A172 (cell line): Measurements from ENCODE around the gene DNER. TPM values are rescaled to one million over a fixed set of nuclear protein-coding genes. Genes with fewer than 3 reads are reported as not detected.
"Not testable (repeated sequence)": the region's sequence is repeated elsewhere in the genome, so short reads cannot be mapped to it uniquely, and the experiment has no call there.

Source experiments
- DNase-seq: peaks from one replicate; pipeline ENCODE4 v3.0.0-alpha.2; 2015; ENCODE audit warnings: low spot score
- total RNA-seq: library from RNA; depleted of rRNA; stranded (reverse); fragments of >200 nt; shearing (Covaris generic); gene quantifications from 2 replicates; pipeline ENCODE4 v1.2.3, GENCODE V29; 2014; rRNA removed

DNER gene, protein sequence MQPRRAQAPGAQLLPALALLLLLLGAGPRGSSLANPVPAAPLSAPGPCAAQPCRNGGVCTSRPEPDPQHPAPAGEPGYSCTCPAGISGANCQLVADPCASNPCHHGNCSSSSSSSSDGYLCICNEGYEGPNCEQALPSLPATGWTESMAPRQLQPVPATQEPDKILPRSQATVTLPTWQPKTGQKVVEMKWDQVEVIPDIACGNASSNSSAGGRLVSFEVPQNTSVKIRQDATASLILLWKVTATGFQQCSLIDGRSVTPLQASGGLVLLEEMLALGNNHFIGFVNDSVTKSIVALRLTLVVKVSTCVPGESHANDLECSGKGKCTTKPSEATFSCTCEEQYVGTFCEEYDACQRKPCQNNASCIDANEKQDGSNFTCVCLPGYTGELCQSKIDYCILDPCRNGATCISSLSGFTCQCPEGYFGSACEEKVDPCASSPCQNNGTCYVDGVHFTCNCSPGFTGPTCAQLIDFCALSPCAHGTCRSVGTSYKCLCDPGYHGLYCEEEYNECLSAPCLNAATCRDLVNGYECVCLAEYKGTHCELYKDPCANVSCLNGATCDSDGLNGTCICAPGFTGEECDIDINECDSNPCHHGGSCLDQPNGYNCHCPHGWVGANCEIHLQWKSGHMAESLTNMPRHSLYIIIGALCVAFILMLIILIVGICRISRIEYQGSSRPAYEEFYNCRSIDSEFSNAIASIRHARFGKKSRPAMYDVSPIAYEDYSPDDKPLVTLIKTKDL
- total RNA-seq: 59.8 and 68.3 TPM in 2 replicates

DNA sequence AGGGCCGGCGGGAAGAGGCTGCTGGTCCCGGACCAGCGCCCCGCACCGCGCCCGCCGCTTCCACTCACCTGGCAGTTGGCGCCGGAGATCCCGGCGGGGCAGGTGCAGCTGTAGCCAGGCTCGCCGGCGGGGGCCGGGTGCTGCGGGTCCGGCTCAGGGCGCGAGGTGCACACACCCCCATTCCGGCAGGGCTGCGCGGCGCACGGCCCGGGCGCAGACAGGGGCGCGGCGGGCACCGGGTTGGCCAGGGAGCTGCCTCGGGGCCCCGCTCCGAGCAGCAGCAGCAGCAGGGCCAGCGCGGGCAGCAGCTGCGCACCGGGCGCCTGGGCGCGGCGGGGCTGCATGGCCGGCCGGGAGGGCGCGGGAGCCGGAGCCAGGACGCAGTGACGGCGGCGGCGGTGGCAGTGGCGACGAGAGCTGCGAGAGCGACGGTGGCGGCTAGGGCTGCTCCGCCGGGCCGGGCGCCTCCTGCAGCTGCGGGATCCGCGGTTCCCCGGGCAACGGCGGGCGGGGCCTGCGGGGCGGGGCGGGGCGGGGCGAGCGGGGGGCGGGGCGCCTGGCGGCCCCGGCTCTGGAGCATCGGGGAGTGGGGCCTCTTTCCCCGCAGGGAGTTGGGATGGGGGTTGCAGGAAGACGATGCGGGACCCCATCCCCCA lies at the start of gene DNER:
Gene DNER (minus strand): TSS at position 476 of the 656 bp plus-strand sequence. CDS start 132 bp downstream, at position 344.
- no peak for DNase-seq

DNA sequence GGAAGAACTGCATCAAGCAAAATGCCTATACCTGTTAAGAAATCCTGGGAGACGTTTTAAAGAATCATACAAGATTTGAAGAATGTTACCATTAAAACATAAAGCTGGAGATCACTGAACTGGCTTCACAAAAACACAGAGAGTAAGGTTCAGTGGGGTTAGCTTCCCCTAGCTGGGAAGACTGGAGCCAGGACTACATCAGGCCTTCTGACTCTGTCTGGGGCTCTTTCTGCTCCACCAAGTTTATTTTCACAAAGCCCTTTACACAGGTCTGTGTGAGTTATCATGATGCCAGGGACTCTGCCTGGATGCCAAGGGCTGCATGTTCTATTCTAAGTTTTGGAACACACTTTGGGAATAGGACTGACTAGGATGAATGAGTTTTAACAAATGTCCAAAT lies 47.3 kb upstream of the DNER start:
- DNase-seq: no peak

DNA sequence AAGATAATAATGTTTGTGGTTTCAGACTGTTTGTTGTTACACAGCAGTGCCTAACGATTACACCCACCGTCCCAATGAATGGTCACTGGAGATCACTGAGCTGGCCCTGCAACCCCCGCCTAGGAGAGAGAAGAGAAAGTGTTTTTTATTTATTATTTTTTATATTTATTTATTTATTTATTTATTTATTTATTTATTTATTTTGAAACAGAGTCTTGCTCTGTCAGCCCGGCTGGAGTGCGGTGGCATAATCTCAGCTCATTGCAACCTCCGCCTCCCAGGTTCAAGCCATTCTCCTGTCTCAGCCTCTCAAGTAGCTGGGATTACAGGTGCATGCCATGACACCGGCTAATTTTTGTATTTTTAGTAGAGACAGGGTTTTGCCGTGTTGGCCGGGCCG lies 43.1 kb upstream of the DNER start:
- DNase-seq: not testable (repeated sequence)

DNA sequence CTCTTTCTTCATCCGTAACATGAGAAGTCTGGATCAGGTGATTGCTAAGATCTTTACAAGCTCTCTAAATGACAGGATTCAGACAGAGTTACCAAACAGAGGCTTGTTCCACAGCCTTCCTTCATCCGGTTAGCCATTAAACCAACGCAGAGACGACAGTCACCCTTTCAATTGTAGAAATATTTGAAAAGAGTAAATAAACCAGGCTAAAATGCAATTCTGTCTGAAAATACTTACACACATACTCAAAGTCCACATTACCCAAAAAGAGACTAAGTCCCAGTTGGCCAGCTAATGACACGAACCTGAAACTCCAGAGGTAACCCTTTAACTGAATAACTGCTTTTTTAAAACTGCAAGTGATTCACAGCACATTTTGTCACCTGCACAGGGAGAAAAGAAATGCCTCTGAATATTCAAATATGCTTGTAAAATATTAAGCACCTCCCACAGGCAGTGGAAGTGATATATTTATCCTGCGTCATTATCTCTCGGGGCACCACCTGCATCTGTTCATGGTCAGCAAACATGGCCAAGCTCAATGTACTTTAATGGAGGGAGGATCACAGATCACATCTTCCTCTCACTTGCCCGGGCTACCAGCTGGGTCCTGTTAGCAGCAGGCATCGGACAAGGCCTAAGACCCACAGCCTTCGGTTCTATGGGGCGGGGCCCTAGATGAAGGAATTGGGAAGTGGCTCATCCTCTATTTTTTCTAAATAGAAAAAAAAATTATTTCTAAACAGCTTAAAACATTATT lies 38.8 kb upstream of the DNER start:
- DNase-seq: no peak

DNA sequence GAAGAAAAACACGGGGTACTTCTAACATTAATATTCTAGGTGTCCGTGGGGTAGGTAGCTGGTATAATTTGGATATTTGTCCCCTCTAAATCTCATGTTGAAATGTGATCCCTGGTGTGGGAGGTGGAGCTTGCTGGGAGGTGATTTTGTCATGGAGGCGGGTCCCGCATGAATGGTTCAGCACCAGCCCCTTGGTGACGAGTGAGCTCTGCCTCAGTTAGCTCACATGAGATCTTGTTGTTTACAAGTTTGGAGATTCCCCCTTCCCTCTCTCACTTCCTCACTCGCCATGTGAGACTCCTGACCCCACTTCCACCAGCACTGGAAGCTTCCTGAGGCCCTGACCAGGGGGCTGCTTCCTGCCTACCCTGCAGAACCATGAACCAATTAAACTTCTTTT lies 35.4 kb upstream of the DNER start:
- no peak for DNase-seq

DNA sequence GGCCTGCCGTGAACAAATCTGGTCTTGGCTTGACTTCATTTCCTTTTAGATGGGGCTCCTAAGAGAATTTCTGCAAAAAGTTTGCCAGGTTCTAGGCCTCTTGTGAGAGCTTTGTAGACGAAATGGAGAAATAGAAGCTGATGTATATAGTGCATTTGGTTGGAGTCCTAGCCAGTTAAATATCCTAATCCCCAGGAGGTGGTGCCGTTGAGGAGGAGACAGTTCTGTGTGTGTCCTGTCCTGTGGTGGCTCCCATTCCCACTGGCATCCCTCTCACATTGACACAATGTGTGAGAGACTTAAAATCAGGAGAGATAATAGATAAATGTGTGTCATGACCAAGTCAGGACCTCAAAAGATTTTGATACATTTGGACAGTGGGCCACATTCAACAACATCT lies 34.6 kb upstream of the DNER start:
- no peak for DNase-seq

DNA sequence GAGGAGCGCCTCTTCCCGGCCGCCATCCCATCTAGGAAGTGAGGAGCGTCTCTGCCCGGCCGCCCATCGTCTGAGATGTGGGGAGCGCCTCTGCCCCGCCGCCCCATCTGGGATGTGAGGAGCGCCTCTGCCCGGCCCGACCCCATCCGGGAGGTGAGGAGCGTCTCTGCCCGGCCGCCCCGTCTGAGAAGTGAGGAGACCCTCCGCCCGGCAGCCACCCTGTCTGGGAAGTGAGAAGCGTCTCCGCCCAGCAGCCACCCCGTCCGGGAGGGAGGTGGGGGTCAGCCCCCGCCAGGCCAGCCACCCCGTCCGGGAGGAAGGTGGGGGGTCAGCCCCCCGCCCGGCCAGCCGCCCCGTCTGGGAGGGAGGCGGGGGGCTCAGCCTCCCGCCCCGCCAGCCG lies 28.3 kb upstream of the DNER start:
- DNase-seq: not testable (repeated sequence)

DNA sequence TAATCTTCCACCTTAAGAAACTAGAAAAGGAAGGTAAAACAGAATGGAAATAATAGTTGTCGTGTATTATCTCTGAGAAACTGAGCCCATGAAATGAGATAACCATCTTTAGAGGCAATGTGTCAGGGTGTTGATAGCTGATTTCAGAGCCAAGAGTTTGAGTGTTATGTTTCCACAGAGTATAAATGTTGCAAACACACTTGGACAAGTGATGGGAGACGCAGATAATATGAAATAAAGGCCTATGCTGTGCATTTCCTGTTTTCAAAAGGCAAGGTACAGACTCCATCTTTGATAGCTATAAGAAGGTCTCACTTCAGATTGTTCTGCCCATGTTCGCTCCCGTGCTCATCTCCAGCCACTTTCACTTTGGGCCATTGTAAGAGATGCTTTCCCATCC lies 25.9 kb upstream of the DNER start:
- no peak for DNase-seq

DNA sequence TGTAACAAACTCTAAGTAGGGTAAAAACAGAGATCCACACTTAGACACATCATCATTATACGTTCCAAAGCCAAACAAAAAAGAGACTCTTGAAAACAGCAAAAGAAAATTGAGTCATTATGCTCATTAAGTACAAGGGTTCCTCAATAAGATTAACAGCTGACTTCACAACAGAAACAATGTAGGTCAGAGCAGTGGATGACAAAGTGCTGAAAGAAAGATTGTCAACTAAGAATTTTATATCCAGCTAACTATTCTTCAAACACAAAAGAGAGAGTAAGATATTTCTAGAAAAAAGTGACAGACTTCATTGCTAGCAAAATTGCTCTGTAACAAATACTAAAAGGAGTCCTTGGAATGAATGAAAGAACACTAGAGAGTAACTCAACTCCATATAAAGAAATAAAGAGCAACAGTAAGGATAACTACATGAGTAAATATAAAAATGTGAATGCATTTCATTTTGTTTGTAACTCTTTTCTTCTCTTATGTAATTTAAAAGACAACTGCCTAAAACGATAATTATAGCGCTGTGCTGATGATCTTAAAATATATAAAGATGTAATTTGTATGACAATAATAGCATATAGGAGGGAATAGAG lies 23.8 kb upstream of the DNER start:
- DNase-seq: no peak

DNA sequence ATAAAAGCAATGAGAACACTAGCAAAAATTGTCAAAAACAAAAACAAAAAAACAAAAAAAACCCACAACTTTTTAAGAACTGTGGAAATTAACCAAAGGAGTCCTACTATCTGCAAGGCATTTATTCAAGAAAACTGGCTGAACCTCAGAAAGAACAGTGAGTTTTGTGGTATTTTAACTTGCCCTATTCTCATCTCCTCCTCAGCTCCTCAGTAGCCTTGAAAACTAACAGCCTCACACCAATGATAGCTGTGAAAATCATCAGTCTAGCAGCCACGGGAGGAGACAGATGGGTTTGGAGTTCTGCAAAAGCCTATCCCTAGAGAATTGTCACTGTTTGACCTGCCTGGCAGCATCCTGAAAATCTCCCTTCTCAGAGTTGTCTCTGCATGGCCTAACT lies 20.1 kb upstream of the DNER start:
- DNase-seq: no peak

DNA sequence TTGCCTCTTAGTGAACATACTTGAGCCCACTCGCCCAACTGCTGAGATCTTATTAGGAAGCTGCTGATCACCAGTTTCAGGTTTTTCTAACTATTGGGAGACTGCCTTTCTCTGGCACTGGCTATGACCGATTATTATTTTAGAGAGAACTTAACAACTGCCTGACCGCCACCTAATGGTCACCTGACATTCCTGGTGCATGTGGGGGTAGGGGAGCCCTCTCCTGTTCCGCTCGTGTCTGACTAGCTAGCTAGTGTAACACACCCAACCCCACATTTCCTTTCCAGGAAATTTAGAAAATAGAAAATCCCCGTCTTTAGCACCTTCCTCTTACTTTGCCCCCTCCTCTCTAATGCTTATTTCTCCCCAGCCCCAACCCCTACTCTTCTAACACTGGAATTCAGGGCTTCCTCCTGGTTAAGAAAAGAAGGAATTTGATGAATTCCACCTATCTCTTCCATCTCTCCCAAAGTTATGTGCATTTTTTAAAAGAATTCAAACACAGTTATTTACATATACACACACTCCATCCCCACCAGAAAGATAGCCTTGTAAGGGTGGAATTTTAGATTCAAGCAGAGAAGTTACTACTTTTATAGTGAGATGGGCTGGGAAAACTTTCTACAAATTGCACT lies 19.4 kb upstream of the DNER start:
- no peak for DNase-seq

DNA sequence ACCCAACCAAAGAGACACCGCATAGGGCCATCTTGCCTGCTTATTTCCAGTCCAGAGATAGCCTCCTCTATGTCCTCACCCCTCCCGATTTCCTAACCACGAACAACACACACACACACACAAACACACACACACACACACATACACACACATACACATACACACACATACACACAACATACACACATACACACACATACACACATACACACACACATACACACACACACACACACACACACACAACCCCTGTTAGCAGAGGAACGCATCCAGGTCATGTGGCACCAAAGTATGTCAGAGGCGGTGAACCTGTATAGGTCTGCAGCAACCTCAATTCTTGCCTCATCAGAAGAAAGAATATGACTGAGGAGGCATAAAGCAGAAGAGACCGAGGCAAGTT lies 18.5 kb upstream of the DNER start:
- DNase-seq: no peak

DNA sequence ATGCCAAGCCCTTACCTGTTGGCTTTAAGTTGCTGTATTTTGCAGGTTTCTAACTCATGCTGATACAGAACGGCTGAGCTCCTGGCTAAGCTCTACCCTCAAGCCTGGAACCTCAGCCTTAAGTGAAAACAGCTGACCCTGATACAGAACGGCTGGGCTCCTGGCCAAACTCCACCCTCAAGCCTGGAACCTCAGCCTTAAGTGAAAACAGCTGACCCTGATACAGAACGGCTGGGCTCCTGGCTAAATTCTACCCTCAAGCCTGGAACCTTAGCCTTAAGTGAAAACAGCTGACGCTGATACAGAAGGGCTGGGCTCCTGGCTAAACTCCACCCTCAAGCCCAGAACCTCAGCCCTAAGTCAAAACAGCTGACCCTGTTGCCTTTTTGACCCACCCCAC lies 17.6 kb upstream of the DNER start:
- no peak for DNase-seq

DNA sequence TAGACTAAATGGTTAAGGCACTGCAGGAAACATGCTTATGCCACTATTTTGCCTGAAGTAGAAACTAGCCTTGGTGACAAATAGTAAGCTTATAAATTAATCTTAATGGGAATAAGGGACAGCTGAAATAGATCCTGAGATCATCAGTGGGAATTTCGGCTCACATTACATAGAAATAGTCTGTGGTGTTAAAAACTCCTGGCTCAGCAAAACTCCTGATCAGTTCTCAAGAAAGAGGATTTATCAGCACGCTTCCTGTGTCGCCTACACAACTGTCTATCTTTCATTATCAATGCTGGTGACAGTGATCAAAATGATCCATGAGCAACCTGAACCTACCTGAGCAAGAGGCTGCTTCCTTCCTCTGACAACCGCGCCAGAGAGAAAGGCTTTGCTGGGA lies 17.0 kb upstream of the DNER start:
- DNase-seq: no peak

DNA sequence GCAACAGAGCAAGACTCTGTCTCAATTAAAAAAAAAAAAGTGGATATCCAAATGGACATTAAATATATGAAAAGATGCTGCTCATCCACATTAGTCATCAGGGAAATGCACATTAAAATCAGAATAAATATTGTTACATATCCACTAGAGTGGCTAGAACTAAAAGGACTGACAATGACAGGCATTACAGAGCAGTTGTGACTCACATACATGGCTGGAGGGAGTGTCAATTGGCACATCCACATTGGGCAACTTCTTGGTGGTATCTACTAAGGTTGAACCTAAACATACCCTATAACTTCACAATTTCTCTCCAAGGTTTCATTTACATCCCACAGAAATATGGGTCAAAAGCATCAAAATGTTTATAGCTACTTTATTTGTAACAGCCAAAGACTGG lies 14.0 kb upstream of the DNER start:
- DNase-seq: no peak

DNA sequence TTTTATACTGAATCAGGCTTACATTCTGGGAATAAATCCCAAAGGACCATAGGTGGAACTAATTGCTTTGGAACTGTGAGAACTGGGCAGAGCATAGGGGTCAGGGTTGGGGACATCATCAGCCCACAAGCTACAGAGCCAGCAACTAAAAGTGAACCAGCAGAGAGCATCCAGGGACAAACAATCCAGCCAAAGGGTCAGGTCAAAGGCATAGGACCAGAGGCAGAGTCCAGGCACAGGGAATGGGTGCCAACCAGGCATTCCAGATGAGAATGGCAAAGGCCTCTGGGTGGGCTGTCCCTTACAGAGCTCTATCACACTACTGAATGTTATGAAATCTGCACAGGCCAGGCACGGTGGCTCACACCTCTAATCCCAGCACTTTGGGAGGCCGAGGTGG lies 12.3 kb upstream of the DNER start:
- no peak for DNase-seq

DNA sequence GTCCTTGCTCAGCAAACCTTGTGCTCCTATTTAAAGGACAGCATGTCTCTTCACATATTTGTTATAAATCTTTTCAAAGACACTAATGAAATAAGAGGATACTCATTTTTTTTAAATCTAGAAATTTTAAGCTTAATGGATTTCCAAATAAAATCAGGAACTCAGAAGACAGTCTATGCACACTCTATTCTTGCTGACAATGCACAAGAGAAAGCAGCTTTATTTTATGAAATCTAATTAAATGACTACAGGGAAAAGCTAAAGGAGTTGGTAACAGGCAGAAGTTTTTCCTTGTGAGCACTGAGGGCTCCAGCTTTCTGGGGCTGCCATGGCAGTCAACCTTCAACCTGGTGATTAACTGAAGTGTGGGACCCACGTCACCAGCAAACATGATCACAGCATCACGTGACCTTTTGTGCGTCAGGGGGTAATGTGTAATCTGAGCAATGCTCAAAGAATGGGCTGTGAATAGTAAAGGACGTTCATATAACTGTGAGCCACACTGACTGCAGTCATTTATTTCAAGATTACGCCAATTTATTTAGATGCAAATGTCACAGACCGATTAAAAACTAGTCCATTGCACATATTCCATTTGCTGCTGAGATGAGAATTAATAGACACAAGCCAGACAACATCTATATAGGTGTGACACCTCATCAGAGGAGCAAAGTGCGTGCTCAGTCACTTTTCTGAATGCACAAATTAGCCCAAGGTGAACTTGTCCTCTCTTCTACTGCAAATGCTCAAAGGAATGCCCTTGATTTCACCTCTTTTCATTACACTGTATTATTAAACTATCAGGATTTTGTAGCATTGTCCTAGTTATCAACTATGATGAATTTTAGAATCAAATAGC lies 11.6 kb upstream of the DNER start:
- peak; percentile 78 for DNase-seq

DNA sequence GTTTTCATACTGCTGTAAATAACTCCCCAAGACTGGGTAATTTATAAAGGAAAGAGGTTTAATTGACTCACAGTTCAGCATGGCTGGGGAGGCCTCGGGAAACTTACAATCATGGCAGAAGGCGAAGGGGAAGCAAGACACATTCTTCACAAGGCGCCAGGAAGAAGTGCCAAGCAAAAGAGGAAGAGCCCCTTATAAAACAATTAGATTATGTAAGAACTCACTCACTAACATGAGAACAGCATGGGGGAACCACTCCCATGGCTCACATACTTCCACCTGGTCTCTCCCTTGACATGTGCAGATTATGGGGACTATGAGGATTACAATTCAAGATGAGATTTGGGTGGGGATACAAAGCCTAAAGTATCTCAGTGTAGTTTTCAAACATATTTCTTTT lies 8.8 kb upstream of the DNER start:
- DNase-seq: not testable (repeated sequence)

DNA sequence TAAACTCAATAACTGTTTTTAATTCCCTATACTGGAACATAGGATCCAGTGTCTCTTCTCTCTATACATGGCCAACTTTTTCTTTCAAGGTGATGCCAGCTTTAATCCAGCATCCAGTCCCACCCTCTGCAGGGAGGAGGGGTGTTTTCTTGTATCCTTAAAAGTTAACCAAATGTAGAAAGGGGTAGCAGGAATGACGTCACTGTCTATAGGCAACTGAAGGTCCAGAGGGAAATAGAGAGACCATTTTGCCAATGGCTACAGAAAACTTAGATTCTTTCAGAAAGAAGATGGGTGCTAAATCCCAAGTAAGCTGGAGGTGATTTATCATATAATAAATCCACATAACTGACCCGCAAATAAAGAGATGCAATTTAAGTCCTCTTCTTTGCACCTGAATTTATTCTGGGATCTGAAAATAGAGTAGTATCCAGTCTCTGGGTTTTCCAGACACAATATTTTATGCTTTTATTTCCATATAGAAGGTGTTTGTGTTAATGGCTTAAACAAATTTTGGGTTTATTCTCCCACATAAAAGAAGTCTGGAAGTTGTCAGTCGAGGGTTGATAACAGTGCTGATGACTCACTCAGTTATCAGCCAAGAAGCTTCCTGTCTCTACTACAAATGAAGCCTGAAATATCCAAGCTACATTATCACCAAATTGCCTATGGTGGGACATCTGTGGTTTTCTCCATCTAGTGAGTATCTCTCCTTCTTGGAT lies 5.7 kb upstream of the DNER start:
- DNase-seq: peak; percentile 81
